ENCODE data around the gene AQP7.

DNA sequence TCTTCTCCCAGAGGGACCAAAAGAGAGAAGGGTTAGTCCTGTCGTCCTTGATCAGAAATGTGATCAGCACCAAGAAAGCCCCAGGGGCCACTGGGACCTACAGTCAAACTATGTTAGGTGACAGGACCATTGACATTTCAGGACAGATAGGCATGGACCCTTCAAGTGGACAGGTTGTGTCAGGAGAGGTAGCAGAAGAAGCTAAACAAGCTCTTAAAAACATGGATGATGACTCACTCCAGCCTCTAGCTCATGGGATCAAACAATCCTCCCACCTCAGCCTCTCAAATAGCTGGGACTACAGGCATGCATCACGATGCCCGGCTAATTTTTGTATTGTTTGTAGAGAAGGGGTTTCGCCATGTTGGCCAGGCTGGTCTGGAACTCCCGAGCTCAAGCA is 47.3 kb upstream of the AQP7 start:
- TF ChIP-seq, protein P1, sequence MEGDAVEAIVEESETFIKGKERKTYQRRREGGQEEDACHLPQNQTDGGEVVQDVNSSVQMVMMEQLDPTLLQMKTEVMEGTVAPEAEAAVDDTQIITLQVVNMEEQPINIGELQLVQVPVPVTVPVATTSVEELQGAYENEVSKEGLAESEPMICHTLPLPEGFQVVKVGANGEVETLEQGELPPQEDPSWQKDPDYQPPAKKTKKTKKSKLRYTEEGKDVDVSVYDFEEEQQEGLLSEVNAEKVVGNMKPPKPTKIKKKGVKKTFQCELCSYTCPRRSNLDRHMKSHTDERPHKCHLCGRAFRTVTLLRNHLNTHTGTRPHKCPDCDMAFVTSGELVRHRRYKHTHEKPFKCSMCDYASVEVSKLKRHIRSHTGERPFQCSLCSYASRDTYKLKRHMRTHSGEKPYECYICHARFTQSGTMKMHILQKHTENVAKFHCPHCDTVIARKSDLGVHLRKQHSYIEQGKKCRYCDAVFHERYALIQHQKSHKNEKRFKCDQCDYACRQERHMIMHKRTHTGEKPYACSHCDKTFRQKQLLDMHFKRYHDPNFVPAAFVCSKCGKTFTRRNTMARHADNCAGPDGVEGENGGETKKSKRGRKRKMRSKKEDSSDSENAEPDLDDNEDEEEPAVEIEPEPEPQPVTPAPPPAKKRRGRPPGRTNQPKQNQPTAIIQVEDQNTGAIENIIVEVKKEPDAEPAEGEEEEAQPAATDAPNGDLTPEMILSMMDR (conservative IDR thresholded peaks at IDR 0.05; ENCODE audit: low read depth, low read length), result no peak
- no peak for TF ChIP-seq EZH2 (IDR thresholded peaks at IDR 0.05; ENCODE audit: low read length, unreplicated experiment)
